Heart left ventricle (tissue), 13 donors: Measurements from ENCODE around the gene IGF1R.

Experiments
- POLR2A ChIP-seq, 2 donors: fragments of 450-650 bp; IDR thresholded peaks; one replicate each; pipeline ENCODE4 v1.6.1; 2017; ENCODE audit warnings: antibody characterized with exemption in 2 of 2, mild to moderate bottlenecking in 2 of 2, moderate library complexity in 2 of 2
- TF ChIP-seq, protein P1 (sequence below), 12 donors: fragments of 200-600 bp; sonication (generic) in 4 of 12; IDR thresholded peaks; one replicate each; pipeline versions ENCODE4 v1.5.0 to v1.8.0; 2018 to 2022; ENCODE audit warnings: antibody characterized with exemption in 12 of 12, mild to moderate bottlenecking in 5 of 12
- donor health status: ischemic (EF 13 %, LVEDD 7.1; RV severe dilation, severe dysfunction).
- donor health status: DM: no; HTN: yes; CAD: no.
- donor health status: DM: no; HTN: no; CAD: no.
- donor health status: ischemic (EF 25% LVEDD 6.9; RV normal size, moderate dysfunction).
- donor health status: ischemic (EF 25% LVEDD 5.7; RV mildly dilated, moderate dysfunction).
- donor health status: ischemic (EF 35%, LVEDD 5.7; RV mildly dilated, moderate dysfunction).
- donor health status: nonischemic (EF 11% LVEDD 7.7; RV severe dilation, severe dysfunction).
- donor health status: DM: yes; HTN: yes; CAD: no.
- donor health status: PGD.
- donor health status: ischemic (EF 29% LVEDD 5.4; RV normal size, mild dysfunction).
- donor health status: nonischemic (EF 23%, LVEDD 6.1; RV moderate dilation, normal function).

GRCh38 chr15:98981851-98982722 lies 333.7 kb downstream of the IGF1R start:
- TF ChIP-seq, protein P1, sequence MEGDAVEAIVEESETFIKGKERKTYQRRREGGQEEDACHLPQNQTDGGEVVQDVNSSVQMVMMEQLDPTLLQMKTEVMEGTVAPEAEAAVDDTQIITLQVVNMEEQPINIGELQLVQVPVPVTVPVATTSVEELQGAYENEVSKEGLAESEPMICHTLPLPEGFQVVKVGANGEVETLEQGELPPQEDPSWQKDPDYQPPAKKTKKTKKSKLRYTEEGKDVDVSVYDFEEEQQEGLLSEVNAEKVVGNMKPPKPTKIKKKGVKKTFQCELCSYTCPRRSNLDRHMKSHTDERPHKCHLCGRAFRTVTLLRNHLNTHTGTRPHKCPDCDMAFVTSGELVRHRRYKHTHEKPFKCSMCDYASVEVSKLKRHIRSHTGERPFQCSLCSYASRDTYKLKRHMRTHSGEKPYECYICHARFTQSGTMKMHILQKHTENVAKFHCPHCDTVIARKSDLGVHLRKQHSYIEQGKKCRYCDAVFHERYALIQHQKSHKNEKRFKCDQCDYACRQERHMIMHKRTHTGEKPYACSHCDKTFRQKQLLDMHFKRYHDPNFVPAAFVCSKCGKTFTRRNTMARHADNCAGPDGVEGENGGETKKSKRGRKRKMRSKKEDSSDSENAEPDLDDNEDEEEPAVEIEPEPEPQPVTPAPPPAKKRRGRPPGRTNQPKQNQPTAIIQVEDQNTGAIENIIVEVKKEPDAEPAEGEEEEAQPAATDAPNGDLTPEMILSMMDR (IDR thresholded peaks at IDR 0.05), result no peak
- no peak for TF ChIP-seq POLR2A (IDR thresholded peaks at IDR 0.05)
